GM21390 (cell line): ENCODE results near the gene ANKDD1B.
"Not testable (repeated sequence)": the region's sequence is repeated elsewhere in the genome, so short reads cannot be mapped to it uniquely, and the experiment has no call there.

Experiments used
- ATAC-seq: cut with Tn5 transposase; IDR thresholded peaks from one replicate; pipeline ENCODE4 v1.9.1; 2021; ENCODE audit not compliant: unreplicated experiment

Gene ANKDD1B

GRCh38 chr5:75695472-75696351 lies 84.5 kb downstream of the ANKDD1B start:
- not testable (repeated sequence) for ATAC-seq

GRCh38 chr5:75701856-75702255 lies 90.6 kb downstream of the ANKDD1B start:
- ATAC-seq, result no peak

- ATAC-seq, result no peak
Observed at GRCh38 chr5:75706016-75706415, 94.8 kb downstream of the ANKDD1B start.

- ATAC-seq, result no peak
Observed at GRCh38 chr5:75706775-75707174, 95.5 kb downstream of the ANKDD1B start.

DNA sequence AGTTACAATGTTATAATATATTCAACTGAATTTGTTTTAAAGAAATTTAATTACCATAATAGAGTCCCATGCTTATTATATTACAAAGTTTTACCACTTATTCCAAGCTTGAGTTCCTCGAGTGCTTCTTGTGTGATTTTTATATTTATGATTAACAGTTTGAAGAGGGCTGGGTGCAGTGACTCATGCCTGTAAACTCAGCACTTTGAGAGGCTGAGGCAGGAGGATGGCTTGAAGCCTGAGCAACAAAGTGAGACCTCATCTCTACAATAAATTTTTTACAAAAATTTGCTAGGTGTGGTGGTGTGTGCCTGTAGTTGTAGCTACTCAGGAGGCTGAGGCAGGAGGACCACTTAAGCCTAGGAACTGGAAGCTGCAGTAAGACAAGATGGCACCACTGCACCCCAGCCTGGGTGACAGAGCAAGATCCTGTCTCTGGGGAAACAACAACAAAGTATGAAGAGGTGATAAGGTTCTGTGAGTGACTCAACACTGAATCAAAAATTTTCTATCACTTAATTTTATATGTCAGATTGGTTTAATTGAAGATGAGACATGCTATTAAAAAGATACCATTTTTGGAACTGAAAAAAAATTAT lies 96.8 kb downstream of the ANKDD1B start:
- no peak for ATAC-seq

DNA sequence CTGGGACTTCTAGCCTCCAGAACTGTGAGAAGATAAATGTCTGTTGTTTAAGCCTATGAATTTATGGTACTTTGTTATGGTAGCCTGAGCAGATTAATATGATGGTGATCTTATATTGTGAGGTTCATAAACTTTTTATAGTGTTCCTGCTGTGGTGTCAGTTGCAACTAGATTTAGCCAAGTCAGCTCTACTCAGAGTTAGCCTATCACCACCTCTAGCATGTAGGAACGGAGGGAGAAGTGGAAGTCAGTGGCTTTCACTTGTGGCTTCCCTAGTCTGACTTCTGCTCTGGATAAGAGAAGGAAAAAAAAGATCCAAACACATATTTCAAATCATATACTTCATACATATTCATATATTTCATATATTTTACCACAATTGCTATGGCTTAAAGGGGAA lies 99.4 kb downstream of the ANKDD1B start:
- no peak for ATAC-seq

- ATAC-seq, result no peak
Observed at GRCh38 chr5:75711151-75711550, 99.9 kb downstream of the ANKDD1B start.

- no peak for ATAC-seq
Observed at GRCh38 chr5:75712091-75712490, 100.8 kb downstream of the ANKDD1B start.

GRCh38 chr5:75716715-75717081 lies 105.4 kb downstream of the ANKDD1B start:
- peak; percentile 16 for ATAC-seq

DNA sequence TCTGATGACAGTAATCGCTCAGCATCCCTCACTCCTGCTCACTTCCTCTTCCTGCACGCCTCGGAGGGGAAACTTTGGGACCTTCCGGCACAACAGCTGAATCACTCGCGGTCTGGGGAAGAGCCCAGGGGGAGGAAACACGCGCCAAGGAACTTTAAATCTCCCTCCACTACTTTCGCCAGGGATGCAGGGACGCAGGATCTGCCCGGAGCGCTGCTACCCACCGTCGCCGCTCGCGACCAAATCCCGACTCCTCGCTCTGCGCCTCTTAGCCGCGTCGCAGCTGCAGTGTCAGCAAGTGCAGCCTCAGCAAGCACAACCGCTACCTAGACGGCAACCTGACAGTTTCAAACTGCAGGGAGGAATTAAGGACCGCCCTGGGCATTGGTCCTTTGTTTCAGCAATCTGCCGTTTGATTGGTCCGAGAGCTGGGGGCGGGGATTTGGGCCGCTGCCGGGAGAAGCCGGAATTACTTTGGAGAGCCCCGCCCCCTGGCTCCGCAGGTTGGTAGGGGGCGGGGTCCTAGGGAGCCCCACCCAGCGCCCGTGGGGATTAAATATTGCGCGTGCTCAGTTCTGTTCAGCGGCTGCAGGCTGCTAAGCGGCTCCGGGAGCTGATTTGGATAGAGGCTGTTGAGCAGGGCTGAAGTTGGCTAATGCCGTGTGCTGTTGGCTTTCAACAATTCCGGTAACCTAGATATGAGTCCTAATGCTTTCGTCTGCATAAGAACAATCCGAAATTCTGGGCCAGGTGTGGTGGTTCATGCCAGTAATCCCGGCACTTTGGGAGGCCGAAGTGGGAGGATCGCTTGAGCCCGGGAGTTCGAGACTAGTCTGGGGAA lies 106.0 kb downstream of the ANKDD1B start, which contains the start of gene POC5:
Gene POC5 (minus strand): TSS at position 356 of the 841 bp plus-strand sequence. CDS start 4,500 bp downstream, outside the sequence.
- ATAC-seq, result peak; percentile 90

DNA sequence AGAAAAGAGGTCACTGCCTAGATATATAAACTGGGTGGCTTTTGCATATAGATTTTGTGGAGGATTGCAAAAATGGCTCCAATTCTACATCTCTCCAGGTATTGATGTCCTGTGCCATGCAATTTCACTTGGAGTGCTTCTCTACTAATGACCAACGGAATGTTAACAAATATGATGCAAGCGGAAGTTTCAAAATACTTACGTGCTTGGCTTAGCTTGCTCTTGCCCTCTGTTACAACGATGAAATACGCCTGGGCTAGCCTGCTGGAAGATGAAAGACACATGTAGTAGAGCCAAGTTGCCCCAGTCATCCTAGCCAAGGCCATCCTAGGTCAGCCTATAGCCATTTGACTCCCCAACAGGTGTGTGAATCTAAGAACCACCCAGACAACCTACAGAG lies 109.6 kb downstream of the ANKDD1B start:
- ATAC-seq, result no peak
